Posterior cingulate gyrus (tissue), 11 donors: ENCODE results near the gene VPS4B.

ENCODE experiments used
- DNase-seq, 10 donors: peaks; one replicate each; pipeline versions ENCODE4 v3.0.0 to v3.0.0-alpha.2; 2020 to 2021; ENCODE audit warnings: mixed read lengths in 3 of 10
- intact Hi-C: fragments of 100-400 bp; cut with DNase I; formaldehyde crosslinking; loops from one replicate; pipeline ENCODE4 v1.15.1; 2023

The VPS4B gene

GRCh38 chr18:63339920-63340484, 82.3 kb downstream of the VPS4B start:
- DNase-seq, result peak in 2 of 10 donors; percentile 28 to 44
- intact Hi-C loops, result loop anchor here (5.0 kb wide), 1 partner anchor 102 kb away; no protein-coding TSS in a partner anchor
